H1 (cell line): Measurements from ENCODE around the gene GID8.
A peak's percentile ranks its signal among the peaks of the same experiment; 100 is the strongest.

ENCODE experiments used
- EZH2 ChIP-seq: fragments of 200-600 bp; sonication (generic); IDR thresholded peaks from 2 replicates; pipeline ENCODE4 v1.7.1; 2012; ENCODE audit warnings: low read depth, mild to moderate bottlenecking, moderate library complexity, low read length, inconsistent platforms; ENCODE audit not compliant: severe bottlenecking
- GABPA ChIP-seq: IDR thresholded peaks from 2 replicates; pipeline ENCODE4 v1.6.1; 2011; ENCODE audit warnings: mild to moderate bottlenecking, low read length, moderate library complexity, borderline replicate concordance; ENCODE audit not compliant: insufficient read depth
- KDM1A ChIP-seq: fragments of 200-600, 300-600 bp; sonication (generic); IDR thresholded peaks from 2 replicates; pipeline ENCODE4 v1.7.1; 2016; ENCODE audit warnings: mild to moderate bottlenecking, low read length, borderline replicate concordance
- POLR2A ChIP-seq, 2 experiments: IDR thresholded peaks; 1 replicate in 1 of 2; 2 replicates in 1 of 2; pipeline ENCODE4 v1.6.1; 2011; ENCODE audit warnings: low read depth in 2 of 2, low read length in 2 of 2, mild to moderate bottlenecking in 2 of 2; ENCODE audit errors: control extremely low read depth in 1 of 2
- POU5F1 ChIP-seq: IDR thresholded peaks from 2 replicates; pipeline ENCODE4 v1.6.1; 2011; ENCODE audit warnings: low read depth, mild to moderate bottlenecking, low read length, moderate library complexity
- RXRA ChIP-seq: IDR thresholded peaks from 2 replicates; pipeline ENCODE4 v1.6.1; 2011; ENCODE audit warnings: low read depth, mild to moderate bottlenecking, low read length, moderate library complexity; ENCODE audit not compliant: insufficient read depth
- SIN3A ChIP-seq, 2 experiments: IDR thresholded peaks in 1 of 2; conservative IDR thresholded peaks in 1 of 2; 2 replicates each; pipeline ENCODE4 v1.6.1; 2011 to 2012; ENCODE audit warnings: low read length in 2 of 2, improper control_type of control experiment in 1 of 2, low read depth in 1 of 2, mild to moderate bottlenecking in 1 of 2
- SRF ChIP-seq: IDR thresholded peaks from 2 replicates; pipeline ENCODE4 v1.6.1; 2011; ENCODE audit warnings: mild to moderate bottlenecking, low read depth, low read length, moderate library complexity
- TBP ChIP-seq: IDR thresholded peaks from 2 replicates; pipeline ENCODE4 v1.6.1; 2011; ENCODE audit warnings: low read depth, low read length, improper control_type of control experiment
- TCF12 ChIP-seq: IDR thresholded peaks from 2 replicates; pipeline ENCODE4 v1.6.1; 2011; ENCODE audit warnings: low read depth, mild to moderate bottlenecking, low read length
- ZNF274 ChIP-seq: IDR thresholded peaks from 2 replicates; pipeline ENCODE4 v1.7.0; 2012; ENCODE audit warnings: low read length, borderline replicate concordance; ENCODE audit errors: extremely low read depth
- TF ChIP-seq, protein P1 (sequence below): IDR thresholded peaks from 2 replicates; pipeline ENCODE4 v1.6.1; 2012; ENCODE audit warnings: inconsistent platforms
- TF ChIP-seq, protein P2 (sequence below), 3 experiments: IDR thresholded peaks; 1 replicate in 2 of 3; 2 replicates in 1 of 3; pipeline versions ENCODE4 v1.5.1 to v1.6.1; 2011; ENCODE audit warnings: low read length in 3 of 3, mild to moderate bottlenecking in 3 of 3, inconsistent platforms in 2 of 3, low read depth in 1 of 3, moderate library complexity in 1 of 3; ENCODE audit not compliant: insufficient read depth in 1 of 3; ENCODE audit errors: control extremely low read depth in 1 of 3

DNA sequence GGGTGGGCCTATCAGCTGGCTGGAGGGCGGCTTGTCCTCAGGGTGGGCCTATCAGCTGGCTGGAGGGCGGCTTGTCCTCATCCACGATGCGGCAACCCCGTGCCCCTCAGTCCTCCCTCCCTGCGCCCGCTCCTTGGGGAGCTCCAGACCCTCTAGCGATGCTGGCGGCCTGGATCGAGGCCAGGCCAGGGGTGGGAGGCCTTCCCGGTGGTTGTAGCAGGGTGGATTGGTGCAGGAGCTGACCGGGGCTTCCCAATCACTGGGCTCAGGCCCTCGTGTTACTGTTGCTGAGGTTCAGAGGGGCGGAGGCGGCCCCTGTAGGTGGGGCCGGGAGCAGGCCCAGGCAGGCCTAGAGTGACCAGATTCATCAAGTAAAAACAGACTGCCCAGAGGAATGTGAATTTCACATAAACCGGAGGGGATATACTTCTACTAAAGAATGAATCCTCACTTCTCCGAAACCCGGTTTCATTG is 23.4 kb downstream of the GID8 start:
- TF ChIP-seq KDM1A (no peak), SIN3A (conservative IDR thresholded peaks at IDR 0.05 in 1 of 2, IDR thresholded peaks at IDR 0.05 in 1 of 2; ENCODE audit: low read depth in 1 of 2, low read length in 2 of 2) (no peak), SRF (no peak), POU5F1 (no peak), EZH2 (no peak), TCF12 (no peak), ZNF274 (no peak), POLR2A (IDR thresholded peaks at IDR 0.05; ENCODE audit: control extremely low read depth in 1 of 2, low read depth in 2 of 2, low read length in 2 of 2) (no peak), GABPA (no peak), RXRA (no peak), TBP (no peak)
- TF ChIP-seq, protein P1, sequence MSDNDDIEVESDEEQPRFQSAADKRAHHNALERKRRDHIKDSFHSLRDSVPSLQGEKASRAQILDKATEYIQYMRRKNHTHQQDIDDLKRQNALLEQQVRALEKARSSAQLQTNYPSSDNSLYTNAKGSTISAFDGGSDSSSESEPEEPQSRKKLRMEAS: no peak
- TF ChIP-seq, protein P2, sequence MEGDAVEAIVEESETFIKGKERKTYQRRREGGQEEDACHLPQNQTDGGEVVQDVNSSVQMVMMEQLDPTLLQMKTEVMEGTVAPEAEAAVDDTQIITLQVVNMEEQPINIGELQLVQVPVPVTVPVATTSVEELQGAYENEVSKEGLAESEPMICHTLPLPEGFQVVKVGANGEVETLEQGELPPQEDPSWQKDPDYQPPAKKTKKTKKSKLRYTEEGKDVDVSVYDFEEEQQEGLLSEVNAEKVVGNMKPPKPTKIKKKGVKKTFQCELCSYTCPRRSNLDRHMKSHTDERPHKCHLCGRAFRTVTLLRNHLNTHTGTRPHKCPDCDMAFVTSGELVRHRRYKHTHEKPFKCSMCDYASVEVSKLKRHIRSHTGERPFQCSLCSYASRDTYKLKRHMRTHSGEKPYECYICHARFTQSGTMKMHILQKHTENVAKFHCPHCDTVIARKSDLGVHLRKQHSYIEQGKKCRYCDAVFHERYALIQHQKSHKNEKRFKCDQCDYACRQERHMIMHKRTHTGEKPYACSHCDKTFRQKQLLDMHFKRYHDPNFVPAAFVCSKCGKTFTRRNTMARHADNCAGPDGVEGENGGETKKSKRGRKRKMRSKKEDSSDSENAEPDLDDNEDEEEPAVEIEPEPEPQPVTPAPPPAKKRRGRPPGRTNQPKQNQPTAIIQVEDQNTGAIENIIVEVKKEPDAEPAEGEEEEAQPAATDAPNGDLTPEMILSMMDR (IDR thresholded peaks at IDR 0.05; ENCODE audit: control extremely low read depth in 1 of 3, insufficient read depth in 1 of 3, low read depth in 1 of 3, low read length in 3 of 3): peak; percentile 14 to 24 (median 21); a peak in 3 of 4 replicates
